K562 (cell line): Measurements from ENCODE around the gene CLIC1. TPM values are rescaled to one million over a fixed set of nuclear protein-coding genes. Genes with fewer than 3 reads are reported as not detected.

Experiments used
- ARID3A ChIP-seq: IDR thresholded peaks from 2 replicates; pipeline ENCODE4 v1.6.1; 2012; ENCODE audit warnings: low read depth, low read length, improper control_type of control experiment, borderline replicate concordance
- CBX3 ChIP-seq, 2 experiments: IDR thresholded peaks; 1 replicate in 1 of 2; 2 replicates in 1 of 2; pipeline ENCODE4 v1.6.1; 2012; ENCODE audit warnings: inconsistent platforms in 2 of 2, low read length in 2 of 2, borderline replicate concordance in 1 of 2, control low read depth in 1 of 2
- DNMT1 ChIP-seq: fragments of 450-650 bp; IDR thresholded peaks from 2 replicates; pipeline ENCODE4 v1.6.1; 2016; ENCODE audit warnings: antibody characterized with exemption, mild to moderate bottlenecking
- ETS2 ChIP-seq: IDR thresholded peaks from 2 replicates; pipeline ENCODE4 v1.6.1; 2016; ENCODE audit warnings: borderline replicate concordance, missing genetic modification characterization, mild to moderate bottlenecking, moderate library complexity, missing compliant biosample characterization; ENCODE audit not compliant: poor library complexity, severe bottlenecking
- MCM2 ChIP-seq: fragments of 450-650 bp; IDR thresholded peaks from 2 replicates; pipeline ENCODE4 v1.6.1; 2017; ENCODE audit warnings: low read depth, mild to moderate bottlenecking
- MTA1 ChIP-seq: fragments of 450-650 bp; IDR thresholded peaks from 2 replicates; pipeline ENCODE4 v1.6.1; 2017; ENCODE audit warnings: borderline replicate concordance
- RBFOX2 ChIP-seq: fragments of 200-400 bp; formaldehyde crosslinking; IDR thresholded peaks from 2 replicates; pipeline ENCODE4 v1.6.1; 2017; ENCODE audit warnings: low read depth, mild to moderate bottlenecking, low read length, moderate library complexity
- REST ChIP-seq, 2 experiments: fragments of 450-650 bp; formaldehyde crosslinking in 1 of 2; IDR thresholded peaks; 2 replicates each; pipeline versions ENCODE4 v1.4.0 to v1.6.1; 2014 to 2020; ENCODE audit warnings: mild to moderate bottlenecking in 2 of 2, borderline replicate concordance in 1 of 2, low read depth in 1 of 2
- TFAP4 ChIP-seq: sonication (generic); formaldehyde crosslinking; IDR thresholded peaks from 2 replicates; pipeline ENCODE4 v1.8.0; 2022; ENCODE audit warnings: missing genetic modification reagents, mild to moderate bottlenecking, moderate library complexity, borderline replicate concordance
- TRIM25 ChIP-seq: fragments of 450-650 bp; IDR thresholded peaks from 2 replicates; pipeline ENCODE4 v1.7.0; 2016; ENCODE audit warnings: borderline replicate concordance
- ZKSCAN1 ChIP-seq: fragments of 150-350 bp; IDR thresholded peaks from 2 replicates; pipeline ENCODE4 v1.6.1; 2016; ENCODE audit warnings: low read depth, low read length
- polyA plus RNA-seq, 8 experiments: library from polyadenylated mRNA; depleted of rRNA in 4 of 8; stranded (reverse) in 5 of 8; unstranded in 3 of 8; fragments of >200 nt; fragmentation: Nextera tagmentation in 2 of 8; fragmentation: Illumina TruSeq in 1 of 8; extraction: Ambion mirVana in 2 of 8; extraction: Trizol in 1 of 8; gene quantifications; 2 replicates each; pipeline versions ENCODE4 v1.2.1 to v1.2.3, GENCODE V29; 2011 to 2014; ENCODE audit warnings: inconsistent platforms in 1 of 8, missing spikeins in 1 of 8
- total RNA-seq, 7 experiments: library from RNA; depleted of rRNA in 6 of 7; stranded (reverse); fragments of >200 nt in 6 of 7; fragmentation: Illumina TruSeq in 2 of 7; extraction: Trizol in 2 of 7; gene quantifications; 2 replicates each; pipeline versions ENCODE4 v1.2.1 to v1.2.3, GENCODE V29; 2011 to 2021; ENCODE audit warnings: low replicate concordance in 1 of 7

CLIC1 gene
- total and polyA plus RNA-seq, 9 of the 15 experiments (the other 6 are each of a cell fraction or from before 2014, with no cell fraction given), result 1,267 to 2,419 (median 1,808) TPM

- TF ChIP-seq TFAP4 (CRISPR knock-in tag) (no peak), TRIM25 (no peak), ARID3A (no peak; the same call in 1 of the 2 replicates), MTA1 (peak; percentile 80), ZKSCAN1 (peak; percentile 36), CBX3 (IDR thresholded peaks at IDR 0.05; ENCODE audit: borderline replicate concordance in 1 of 2, low read length in 2 of 2) (peak in 1 of 2 experiments; percentile 84; a peak in 1 of 3 replicates), MCM2 (no peak), DNMT1 (no peak; the same call in 1 of the 2 replicates), REST (IDR thresholded peaks at IDR 0.05; ENCODE audit: borderline replicate concordance) (no peak), REST (CRISPR knock-in tag; IDR thresholded peaks at IDR 0.05; ENCODE audit: low read depth) (no peak; the same call in 1 of the 2 replicates), ETS2 (no peak), RBFOX2 (peak; percentile 73)
These were observed 2.0 kb upstream of the CLIC1 start (continued) for GRCh38 chr6:31737991-31738979.
